Thyroid gland (tissue), 4 donors: Measurements from ENCODE around the gene MED16.

Source experiments
- CTCF ChIP-seq, 6 experiments: fragments of 200-600 bp in 3 of 6; fragments of 450-650 bp in 3 of 6; sonication (generic) in 3 of 6; IDR thresholded peaks; one replicate each; pipeline ENCODE4 v1.5.1; 2016 to 2019; ENCODE audit warnings: antibody characterized with exemption in 6 of 6, mild to moderate bottlenecking in 2 of 6, inconsistent platforms in 1 of 6, moderate library complexity in 1 of 6
- POLR2A ChIP-seq, 2 donors: fragments of 450-650 bp; IDR thresholded peaks; one replicate each; pipeline ENCODE4 v1.6.1; 2017; ENCODE audit warnings: antibody characterized with exemption in 2 of 2, mild to moderate bottlenecking in 2 of 2, moderate library complexity in 1 of 2

GRCh38 chr19:927780-928401 is 34.9 kb upstream of the MED16 start:
- no peak for TF ChIP-seq POLR2A (IDR thresholded peaks at IDR 0.05)
- TF ChIP-seq CTCF (IDR thresholded peaks at IDR 0.05) = no peak
